ENCODE data around the gene THEM4.

GRCh38 chr1:151953409-151954094, 44.2 kb upstream of the THEM4 start:
- no peak for TF ChIP-seq CTCF (IDR thresholded peaks at IDR 0.05)
- no peak for TF ChIP-seq POLR2A (IDR thresholded peaks at IDR 0.05)

Measured in heart left ventricle (tissue), 13 donors.